Activated gamma-delta T cell treated with Interleukin-2 at 50 U/mL for 16 hours (primary cell): ENCODE results near the gene PAX5.
"Not testable (repeated sequence)": the region's sequence is repeated elsewhere in the genome, so short reads cannot be mapped to it uniquely, and the experiment has no call there.

ENCODE experiments used
- DNase-seq: peaks from one replicate; pipeline ENCODE4 v3.0.0-alpha.2; 2020

The PAX5 gene

DNA sequence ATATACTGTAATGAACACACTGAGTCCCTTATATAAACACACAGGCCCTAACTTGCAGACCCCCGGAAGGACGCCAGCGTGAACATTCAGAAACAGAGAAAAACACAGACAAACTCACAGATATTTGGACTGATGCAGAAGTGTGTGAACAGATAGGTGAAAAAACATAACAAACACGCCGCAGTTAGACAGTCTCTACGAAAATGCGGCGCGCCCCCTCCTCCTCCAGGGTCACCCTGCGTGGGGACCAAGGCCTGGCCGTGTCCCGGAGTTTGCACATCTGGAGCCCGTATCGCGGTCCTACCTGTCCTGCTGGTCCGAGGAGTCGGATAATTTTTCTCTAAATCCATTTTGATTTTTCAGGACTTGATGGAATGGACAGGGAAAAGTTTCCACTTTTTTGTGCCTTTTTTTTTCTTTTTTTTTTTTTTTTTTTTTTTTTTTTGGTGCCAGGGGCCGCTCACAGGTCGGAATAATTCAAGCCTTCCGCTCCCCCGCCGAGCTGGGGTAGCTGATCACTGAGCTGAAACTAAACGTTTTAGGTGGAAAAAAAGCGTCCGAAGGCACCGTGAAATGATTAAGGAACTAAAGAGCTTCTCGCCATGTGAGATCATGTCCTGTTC, at the start of gene PAX5:
Gene PAX5 (minus strand): TSS at position 587 of the 623 bp plus-strand sequence. CDS start 237 bp downstream, at position 350.
- no peak for DNase-seq

DNA sequence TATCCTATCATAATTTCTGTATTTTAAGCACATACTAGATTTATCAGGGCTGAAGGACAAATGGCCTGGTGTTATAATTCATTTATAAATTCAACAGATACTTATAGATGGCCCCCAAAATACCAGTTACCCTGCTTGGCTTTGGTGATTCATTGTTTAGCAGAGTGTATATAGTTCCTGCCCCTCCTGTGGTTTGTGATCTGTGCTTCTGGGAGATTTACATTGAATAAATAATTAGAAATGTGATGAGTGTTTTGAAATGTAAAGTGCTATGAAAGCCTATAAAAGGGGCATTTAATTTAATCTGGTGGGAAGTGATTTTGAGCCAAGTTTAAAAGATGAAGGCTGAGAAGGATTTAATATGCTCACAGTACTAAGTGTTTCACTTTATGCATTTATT, 49.6 kb upstream of the PAX5 start:
- DNase-seq, result no peak

DNA sequence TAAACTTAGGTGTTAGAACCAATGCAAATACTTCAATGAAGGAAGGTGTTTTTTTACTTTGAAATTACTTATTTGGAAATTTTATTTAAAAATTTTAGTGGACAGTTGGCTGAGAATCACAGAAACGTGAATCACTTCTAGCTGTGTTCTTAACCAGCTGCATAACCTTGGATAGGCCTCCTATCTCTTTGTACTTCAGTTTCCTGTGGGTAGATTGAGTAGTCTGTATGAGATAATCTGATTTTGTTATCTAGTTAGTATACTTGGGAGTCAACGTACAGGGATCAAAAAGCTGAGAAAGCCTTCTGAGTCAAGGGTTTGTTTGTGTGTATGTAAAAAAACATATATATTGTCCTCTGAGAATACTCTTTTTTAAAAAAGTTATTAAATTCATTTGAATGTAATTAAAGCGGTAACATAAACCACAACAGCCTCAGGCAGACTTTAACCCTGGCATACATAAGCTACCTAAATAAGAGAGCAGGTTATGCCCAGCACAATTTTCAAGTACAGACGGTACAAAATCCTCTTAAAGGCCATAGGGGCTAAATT, 48.2 kb upstream of the PAX5 start:
- no peak for DNase-seq

DNA sequence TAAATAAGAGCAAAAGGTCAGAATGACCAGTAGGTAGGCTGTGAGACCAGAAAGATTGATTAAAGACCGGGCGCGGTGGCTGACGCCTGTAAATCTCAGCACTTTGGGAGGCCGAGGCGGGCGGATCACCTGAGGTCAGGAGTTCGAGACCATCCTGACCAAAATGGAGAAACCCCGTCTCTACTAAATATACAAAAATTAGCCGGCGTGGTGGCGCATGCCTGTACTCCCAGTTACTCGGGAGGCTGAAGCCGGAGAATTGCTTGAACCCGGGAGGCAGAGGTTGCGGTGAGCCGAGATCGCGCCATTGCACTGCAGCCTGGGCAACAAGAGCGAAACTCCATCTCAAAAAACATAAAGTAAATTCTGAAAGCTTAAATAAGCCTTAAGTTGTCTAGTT, 47.4 kb upstream of the PAX5 start:
- not testable (repeated sequence) for DNase-seq

DNA sequence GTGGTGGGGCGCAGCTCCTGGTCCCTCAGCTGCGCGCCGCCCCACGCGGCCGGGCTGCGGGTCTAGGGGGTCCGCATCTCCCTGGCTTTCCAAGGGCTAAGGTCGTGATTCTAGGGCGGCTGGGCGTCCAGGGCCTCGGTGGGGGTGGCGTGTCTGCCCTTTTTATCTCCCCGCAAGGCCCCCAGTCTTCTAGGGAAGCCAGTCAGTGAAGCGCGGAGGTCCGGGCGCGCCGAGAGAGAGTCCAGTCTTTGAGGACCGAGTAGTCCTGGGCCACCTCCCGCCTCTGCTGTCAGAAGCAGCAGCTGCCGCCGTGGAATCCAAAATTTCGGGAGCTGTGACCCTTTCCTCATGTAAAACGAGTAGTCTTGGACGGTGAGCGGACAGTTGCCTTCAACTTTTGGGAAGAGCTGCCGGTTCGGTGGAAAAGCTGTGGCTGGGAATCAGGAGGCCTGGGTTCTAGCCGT, 46.1 kb upstream of the PAX5 start:
- not testable (repeated sequence) for DNase-seq

DNA sequence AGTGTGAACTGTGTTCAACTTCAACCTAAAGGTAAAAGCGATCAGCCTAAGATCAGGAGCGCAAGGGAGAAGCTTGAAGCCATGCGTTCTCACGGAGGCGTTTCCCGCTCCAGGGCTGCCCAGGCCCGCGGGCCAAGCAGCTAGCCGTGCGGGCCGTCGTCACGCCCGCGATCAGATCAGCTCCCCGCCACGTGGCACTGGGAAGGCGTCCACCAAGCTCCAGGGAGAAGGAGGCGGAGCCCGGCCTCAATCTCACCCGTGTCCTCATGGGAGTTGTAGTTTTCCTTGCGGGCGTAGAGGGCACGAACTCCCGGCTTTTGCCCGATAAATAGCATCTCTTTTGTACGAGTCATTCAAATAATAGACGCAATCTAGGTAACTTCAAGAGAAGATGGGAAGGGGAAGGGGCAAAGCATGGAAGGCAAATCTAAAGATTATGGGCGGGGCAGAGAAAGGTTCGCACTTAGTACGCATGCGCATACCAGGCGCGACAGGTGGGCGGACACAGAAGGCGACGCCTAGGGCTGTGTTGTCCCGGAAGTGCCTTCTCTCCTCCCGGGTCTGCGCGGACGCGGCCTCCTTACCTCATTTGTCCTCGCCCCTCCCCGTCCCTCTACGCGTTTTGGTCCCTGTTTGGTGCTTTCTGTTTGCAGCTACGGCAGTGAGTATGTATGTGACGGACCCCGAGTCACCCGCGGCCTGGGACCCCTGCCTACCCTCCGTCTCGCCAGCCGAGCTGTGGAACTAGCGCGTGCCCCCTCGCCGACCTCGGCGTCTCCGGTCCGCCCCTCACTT, 45.5 kb upstream of the PAX5 start:
- DNase-seq, result peak; percentile 91

DNA sequence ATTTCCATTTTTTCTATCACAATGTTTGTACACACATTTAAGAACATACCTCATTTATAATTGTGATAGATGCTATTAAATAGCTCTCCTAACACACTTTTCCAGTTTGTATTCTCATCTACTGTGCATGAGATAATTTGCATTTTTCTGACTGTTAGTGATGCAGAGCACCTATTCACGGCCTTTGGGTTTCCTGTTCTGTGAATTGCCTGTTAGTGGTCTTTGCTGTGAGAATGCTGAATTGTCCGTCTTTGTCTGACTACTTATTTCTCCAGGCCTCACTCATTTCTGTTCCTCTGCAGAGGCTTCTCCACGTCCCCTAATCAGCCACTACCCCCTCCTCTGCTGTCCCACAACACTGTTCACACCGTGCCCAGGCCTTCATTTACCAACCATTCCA, 40.7 kb upstream of the PAX5 start:
- DNase-seq, result not testable (repeated sequence)

DNA sequence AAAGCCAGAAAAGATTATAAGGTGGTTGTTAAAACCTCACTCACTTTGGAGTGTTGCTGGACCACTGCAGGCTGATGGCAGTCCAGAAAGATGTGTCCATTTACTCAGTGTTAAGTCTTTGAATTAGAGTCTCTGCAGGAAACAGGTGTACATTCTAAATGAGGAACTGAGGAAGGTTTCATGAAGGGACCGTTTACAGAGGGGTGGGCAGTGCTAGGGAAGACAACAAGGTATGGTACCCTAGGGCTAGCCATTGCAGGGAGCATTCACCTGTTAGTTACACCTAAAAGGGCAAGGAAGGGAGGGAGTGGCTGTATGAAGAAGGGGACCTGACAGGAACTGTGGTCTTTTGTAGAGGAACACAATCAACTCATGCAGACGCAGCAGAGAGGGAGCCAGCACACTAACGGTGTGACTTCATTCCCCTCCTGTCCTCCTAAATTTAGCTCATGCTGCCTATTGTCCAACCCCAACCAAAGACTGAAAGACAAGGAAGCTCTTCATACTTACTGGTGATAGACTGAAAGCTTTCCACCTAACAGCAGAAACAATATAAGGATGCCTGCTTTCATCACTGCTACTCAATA, 32.2 kb upstream of the PAX5 start:
- DNase-seq, result no peak

DNA sequence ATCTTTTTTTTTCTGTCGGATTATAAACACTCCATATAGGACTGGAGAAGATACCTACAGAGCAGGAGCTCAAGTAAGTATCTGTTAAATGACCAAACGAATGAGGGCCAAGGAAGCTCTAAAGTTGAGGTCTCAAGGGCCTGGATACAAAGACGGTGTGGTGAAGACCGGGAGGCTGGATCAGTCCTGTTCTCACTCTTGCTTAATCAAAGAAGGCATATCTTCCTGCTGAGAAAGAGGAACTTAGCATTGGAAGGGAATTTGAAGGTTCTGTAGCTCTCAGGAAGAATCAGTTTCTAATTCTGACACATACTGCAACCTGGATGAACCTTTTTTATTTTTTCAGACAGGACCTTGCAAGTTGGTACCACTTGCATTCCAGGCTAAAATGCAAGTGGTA, 28.3 kb upstream of the PAX5 start:
- no peak for DNase-seq

DNA sequence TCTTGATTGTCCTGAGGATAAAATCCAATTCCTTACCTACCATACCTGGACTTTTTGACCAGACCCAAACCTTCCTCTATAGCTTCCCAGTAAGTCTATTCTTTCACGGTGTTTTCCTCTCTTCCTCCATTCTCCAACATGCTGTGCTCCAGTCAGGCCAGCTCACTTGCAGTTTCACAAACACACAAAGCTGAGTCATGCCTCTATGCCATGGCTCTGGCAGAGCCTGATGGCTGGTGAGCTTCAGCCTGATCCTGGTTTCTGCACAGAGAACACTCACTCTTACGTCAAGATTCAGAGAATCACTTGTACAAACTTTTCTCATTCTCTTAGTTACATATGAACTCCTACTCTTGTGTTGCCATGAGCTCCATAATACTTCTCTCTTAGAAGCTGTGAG, 27.7 kb upstream of the PAX5 start:
- DNase-seq, result no peak

DNA sequence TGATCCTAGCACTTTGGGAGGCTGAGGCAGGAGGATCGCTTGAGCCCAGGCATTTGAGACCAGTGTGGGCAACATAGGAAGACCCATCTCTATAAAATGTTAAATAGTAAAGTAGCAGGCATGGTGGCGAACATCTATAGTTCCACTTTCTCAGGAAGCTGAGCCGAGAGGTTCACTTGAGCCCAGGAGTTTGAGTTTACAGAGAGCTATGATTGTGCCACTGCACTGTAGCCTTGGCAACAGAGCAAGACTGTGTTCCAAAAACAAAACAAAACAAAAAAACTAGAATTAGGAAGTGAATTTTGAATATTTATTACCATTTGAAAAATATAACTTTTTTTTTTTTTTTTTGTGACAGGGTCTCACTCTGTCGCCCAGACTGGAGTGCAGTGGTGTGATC, 26.8 kb upstream of the PAX5 start:
- no peak for DNase-seq

DNA sequence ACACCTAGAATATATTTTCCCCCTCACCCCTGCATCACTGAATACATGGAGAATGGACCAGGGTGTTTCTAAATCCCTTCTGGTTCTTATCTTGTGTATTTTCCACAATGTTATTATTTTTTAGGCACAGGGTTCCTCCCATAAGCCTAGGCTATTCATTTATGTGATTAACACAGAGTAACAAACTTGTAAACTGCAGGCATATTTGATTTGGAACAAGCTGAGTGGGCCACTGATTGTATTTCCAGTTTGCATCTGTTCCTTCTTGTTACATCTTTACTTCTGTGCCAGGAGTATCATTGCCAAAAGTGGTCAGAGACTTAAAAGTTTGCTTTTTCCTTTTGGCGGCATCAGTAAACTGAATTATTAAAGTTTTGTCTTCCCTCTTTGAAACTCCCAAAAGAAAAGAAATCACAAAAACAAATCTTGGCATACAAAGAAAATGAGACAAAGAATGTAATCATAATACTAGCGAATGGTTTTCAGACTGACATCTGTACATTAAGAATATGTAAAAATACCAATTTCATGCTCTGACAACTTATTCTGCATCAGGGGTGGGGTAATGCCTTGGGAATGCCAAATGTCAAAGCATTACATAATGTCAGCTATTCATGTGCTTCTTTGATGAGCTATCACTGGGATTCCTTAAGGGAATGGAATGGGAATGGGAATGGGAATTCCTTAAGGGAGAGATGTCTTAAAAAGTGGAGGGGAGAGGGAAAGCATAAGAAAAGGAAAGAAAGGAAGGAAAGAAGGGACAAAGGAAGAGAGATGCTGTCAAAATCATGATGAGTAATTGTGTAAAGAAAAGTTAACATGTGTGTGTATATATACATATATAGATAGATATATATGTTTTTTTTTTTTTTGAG, 22.2 kb upstream of the PAX5 start:
- no peak for DNase-seq

DNA sequence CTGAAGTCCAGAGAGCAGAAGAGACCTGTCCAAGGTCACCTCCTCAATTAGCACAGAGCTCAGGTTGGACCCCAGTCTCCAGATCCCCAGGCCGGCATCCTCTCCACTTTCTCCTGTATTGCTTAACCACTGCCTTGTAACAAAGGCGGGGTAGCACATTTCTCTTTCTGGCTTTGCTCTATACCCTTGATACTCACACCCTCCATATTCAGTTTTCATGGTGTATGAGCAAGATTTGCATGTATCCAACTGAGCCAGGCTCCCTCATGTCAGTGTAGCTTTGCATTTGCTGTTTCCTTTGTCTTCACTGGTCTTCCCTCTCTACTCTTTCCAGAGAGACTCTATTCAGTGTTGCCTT, 20.3 kb upstream of the PAX5 start:
- DNase-seq, result not testable (repeated sequence)

DNA sequence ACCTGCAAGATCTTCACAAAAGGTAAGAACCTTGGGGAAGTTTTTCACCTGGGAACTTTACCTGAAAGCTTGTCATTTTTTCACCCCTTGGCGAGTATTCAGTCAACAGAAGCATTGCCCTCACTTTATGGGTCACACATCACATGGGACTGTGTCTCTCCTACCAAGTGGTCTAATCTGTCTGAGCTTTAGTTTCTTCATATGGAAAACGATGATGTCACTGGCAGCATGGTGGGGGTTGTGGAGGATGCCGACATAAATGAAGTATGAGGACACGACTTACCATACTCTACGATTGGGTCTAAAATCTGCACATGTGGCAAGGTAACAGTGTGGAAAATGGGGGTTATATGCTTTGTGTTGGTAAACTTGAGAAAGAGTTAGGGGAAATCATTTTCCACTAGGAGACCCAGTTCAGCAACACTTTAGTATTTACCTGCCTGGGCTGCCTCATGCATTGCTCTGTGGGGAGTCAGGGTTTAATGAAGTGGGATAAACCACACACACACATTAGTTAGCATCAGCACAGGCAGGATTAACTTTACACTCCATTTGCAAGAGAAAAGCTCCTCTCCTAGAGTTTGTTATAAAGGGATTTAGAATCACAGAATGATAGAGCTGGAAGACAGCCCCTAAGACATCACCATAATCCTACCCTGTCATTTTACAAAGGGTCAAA, 19.8 kb upstream of the PAX5 start:
- DNase-seq, result no peak

DNA sequence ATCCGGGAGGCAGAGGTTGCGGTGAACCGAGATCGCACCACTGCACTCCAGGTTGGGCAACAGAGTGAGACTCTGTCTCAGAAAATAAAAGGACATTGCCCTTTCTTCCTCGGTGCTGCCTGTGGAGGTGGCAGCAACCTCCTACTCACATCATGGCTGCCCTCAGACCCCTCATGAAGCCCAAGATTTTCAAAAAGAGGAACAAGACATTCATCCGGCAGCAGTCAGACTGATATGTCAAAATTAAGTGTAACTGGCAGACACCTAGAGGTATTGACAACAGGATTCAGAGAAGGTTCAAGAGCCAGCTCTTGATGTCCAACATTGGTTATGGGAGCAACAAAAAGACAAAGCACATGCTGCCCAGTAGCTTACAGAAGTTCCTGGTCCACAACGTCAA, 12.6 kb upstream of the PAX5 start:
- no peak for DNase-seq

DNA sequence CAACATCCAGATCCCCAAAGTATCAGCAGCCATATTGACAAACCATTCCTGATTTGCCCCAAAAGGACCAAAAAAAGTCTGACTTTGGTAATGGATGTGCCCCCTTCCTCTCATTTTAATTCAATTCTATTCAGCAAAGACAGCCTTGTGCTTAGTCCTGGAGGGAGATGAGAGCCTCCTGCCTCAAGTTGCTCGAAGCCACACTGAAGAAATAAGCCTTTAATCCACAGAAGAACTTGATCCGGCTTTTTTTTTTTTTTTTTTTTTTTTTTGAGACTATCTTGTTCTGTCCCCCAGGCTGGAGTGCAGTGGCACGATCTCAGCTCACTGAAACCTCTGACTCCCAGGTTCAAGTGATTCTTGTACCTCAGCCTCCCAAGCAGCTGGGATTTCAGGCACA, 8.4 kb upstream of the PAX5 start:
- no peak for DNase-seq

DNA sequence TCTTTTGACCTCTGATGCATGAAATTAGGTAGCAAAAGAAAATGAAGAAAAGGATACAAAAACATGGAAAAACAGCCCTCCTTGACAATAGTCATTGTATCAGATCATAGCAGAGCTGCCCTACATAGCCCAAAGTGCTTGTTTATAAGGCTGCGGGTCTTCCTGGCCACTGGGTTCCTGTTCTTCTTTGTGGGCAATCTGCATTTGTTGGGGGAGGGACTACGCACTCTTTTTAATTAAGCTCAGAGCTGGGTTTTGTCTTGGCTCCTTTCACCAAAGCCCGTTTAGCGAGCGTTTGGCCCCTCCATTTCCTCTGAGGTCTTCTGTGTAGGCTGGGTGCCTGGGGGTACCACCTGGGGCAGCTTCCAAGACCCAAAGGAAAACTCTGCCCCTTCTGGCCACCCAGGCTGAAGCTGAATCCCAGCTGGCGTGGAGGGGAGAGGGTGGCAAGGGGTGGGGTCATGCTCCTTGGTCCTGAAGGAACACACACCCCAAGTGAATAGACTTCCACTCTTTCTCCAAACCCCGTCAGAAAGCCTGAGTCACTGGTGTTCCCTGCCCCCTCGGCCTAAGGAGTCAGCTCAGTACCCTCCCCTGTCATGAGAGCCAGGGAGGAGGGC, 6.5 kb upstream of the PAX5 start:
- DNase-seq, result no peak

DNA sequence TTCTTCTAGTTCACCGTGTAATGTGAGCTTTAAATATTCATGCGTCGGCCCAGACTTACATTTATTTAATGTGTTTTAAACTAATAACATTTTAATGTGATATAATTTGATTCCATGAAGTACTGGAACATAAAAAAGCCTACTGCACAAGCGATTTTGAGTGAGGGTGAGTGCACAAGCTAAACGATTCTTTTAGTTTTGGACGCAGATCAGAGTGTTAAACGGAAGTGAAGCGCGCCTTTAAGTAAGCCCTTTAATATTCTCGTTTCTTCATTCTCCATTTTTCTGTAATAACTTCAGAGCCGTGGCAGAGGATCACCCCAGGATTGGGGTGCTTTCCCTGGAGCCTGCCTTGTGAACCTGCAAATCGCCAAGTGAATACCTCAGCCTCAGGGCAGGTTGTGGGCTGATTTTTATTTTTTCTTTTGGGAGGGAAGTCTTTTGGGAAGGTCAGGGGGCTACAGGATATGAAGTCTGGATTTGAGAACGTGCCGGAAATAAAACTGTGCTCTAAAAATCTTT, 4.9 kb upstream of the PAX5 start:
- DNase-seq, result no peak

DNA sequence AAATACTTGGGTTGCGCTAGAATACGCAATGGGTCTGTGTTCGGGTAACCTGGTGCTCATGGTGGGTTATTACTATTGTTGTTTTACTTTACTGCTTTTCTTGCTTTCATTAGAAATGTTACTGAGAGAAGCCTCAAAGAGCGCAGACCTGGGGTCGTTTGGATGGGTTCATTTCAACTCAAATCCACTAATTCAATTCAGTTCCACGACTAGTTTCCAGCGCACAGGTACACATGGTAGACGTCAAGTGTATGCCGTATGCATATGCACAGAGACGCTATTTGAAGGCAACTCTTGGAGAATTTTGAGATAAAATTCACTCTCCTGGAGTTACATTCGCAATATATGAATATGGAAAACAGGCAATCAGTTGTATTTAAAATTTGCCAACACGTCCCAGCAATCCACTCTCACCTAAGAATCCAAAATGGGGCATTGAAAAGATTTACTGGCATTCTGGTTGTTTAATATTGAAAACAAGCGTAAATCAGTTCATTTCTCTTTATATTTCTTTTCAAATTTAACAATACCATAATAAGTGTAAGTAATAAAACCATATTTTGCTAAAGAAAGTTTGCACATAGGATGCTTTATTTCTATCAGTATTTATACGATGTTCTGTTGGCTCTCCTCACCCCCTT, 4.4 kb upstream of the PAX5 start:
- no peak for DNase-seq

DNA sequence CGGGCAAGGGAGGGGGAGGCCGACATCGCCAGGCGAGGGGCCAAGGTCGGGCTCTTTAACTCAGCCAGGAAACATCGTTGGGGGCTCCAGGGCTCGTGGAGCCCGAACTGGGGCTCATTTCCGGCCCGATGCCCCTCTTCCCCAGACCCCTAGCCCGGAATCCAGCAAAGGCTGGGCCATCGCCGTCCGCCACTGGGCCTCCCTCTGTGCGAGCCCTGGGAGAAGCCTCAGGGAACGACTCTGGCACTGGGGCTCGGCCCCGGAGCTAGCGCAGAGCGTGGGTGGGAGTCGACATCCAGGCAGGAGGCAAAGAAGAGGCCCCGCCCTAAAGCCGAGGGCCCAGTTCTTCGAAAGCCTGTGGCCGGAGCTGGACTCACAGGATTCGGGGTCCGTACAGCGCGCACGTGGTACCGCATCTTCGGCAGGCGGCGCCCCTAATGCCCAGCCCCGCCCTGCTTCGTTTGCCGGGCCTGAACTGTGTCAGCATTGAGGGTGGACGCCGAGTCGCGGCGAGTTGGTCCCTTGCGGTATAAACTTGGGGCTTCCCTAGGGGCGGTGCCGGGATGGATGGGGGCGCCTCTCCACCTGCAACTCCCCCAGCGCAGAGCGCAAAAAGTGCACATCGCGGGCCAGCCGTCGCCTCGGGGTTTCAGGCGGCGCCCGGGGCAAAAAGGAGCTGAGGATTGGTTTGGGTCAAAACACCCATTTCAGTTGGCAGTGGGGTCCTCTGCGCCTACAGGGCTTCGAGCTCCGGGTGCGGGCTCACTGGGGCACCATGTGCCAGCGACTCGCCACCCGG, 3.6 kb upstream of the PAX5 start:
- no peak for DNase-seq
